Measurements from ENCODE around the gene BRD1.

DNA sequence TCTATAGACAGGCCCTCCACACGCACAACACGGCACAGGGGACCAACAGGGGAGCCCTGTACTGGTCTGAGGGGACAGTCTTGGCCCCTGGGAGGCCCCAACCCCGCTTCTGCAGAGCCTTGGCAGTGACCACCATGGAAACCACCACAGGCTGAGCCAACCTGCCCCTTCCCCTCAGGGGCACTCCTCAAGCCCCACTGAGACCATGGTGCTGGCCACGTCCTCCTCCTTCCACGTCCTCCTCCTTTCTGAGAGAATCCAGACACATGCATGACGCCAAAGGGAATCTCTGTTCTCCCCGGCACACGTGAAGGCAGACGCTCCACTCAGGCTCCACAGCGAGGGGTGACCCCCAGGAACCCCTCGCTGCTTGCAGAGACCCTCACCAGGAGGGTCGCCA is 2.7 kb downstream of the BRD1 start:
- peak in 1 of 4 donors; percentile 31 for TF ChIP-seq POLR2AphosphoS5 (IDR thresholded peaks at IDR 0.05)
- TF ChIP-seq, protein P1, sequence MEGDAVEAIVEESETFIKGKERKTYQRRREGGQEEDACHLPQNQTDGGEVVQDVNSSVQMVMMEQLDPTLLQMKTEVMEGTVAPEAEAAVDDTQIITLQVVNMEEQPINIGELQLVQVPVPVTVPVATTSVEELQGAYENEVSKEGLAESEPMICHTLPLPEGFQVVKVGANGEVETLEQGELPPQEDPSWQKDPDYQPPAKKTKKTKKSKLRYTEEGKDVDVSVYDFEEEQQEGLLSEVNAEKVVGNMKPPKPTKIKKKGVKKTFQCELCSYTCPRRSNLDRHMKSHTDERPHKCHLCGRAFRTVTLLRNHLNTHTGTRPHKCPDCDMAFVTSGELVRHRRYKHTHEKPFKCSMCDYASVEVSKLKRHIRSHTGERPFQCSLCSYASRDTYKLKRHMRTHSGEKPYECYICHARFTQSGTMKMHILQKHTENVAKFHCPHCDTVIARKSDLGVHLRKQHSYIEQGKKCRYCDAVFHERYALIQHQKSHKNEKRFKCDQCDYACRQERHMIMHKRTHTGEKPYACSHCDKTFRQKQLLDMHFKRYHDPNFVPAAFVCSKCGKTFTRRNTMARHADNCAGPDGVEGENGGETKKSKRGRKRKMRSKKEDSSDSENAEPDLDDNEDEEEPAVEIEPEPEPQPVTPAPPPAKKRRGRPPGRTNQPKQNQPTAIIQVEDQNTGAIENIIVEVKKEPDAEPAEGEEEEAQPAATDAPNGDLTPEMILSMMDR (IDR thresholded peaks at IDR 0.05) = no peak
- no peak for TF ChIP-seq POLR2A (IDR thresholded peaks at IDR 0.05)

All from sigmoid colon (tissue), 4 donors.